Measurements from ENCODE around the gene SLC29A1.

The SLC29A1 gene

DNA sequence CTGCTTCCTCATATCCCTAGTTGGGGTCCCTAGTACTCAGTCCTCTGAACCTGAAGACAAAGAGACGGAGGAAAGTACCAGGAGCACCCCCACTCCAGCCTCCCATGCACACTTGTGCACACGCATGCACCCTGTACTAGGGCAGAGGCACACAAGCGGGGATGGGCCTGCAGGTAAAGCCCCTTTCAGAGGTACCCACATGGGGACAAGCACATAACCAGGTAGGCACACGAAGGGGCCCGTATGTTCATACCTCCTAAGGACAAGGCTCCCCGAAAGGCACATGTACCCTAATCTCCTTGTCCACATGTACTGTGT lies 48.0 kb downstream of the SLC29A1 start:
- Mint-ChIP-seq H3K9me3 (no peaks in the 10 kb centered on the region), H3K27ac (no peak overlapping the region), H3K4me3 (peak overlapping the region; percentile 81 to 82 (median 82)), H3K36me3 (ENCODE audit: low read depth) (no peaks in the 10 kb centered on the region), H3K4me1 (peaks cover 4% of the 10 kb centered on the region), H3K27me3 (ENCODE audit: low read depth) (peaks cover 57% of the 10 kb centered on the region)
- TF ChIP-seq CTCF (IDR thresholded peaks at IDR 0.05; ENCODE audit: unreplicated experiment in 3 of 3): no peak

- TF ChIP-seq CTCF (IDR thresholded peaks at IDR 0.05; ENCODE audit: unreplicated experiment in 3 of 3): no peak
- H3K4me3 Mint-ChIP-seq: peak overlapping the region; percentile 81 to 82 (median 82)
- H3K27me3 Mint-ChIP-seq (ENCODE audit: low read depth): peaks cover 57% of the 10 kb centered on the region
- H3K27ac Mint-ChIP-seq: no peak overlapping the region
- peaks cover 4% of the 10 kb centered on the region for H3K4me1 Mint-ChIP-seq
- H3K9me3 Mint-ChIP-seq: no peaks in the 10 kb centered on the region
- no peaks in the 10 kb centered on the region for H3K36me3 Mint-ChIP-seq (ENCODE audit: low read depth)
Observed at GRCh38 chr6:44271914-44272313, 48.5 kb downstream of the SLC29A1 start.

DNA sequence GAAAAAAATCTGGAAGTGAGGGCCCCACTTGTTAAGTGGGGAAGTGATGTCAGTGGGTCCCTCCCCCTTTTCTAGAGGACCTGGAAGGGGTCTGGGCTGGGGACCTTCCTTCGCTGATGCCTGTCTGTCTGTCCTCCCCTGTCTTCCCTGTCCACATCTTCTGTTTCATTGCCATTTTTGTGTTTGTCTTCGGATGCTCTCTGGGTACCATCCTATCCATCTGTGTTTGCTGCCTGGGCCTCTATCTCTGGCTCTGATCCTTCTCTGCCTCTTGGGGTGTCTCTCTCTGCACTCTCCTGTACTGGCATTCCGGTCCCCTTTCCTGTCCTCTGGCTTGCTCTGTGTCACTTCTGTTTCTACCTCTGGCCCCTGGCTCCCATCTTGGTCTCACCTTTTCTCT lies 49.1 kb downstream of the SLC29A1 start:
- Mint-ChIP-seq H3K4me1 (peaks cover 4% of the 10 kb centered on the region), H3K9me3 (no peaks in the 10 kb centered on the region), H3K27me3 (ENCODE audit: low read depth) (peaks cover 57% of the 10 kb centered on the region), H3K36me3 (ENCODE audit: low read depth) (no peaks in the 10 kb centered on the region), H3K27ac (no peak overlapping the region), H3K4me3 (peak overlapping the region; percentile 60 to 74 (median 66))
- no peak for TF ChIP-seq CTCF (IDR thresholded peaks at IDR 0.05; ENCODE audit: unreplicated experiment in 3 of 3)

- Mint-ChIP-seq H3K4me3 (peak overlapping the region; percentile 60 to 74 (median 66)), H3K9me3 (no peaks in the 10 kb centered on the region), H3K27me3 (ENCODE audit: low read depth) (peaks cover 56% of the 10 kb centered on the region), H3K36me3 (ENCODE audit: low read depth) (no peaks in the 10 kb centered on the region), H3K4me1 (no peaks in the 10 kb centered on the region), H3K27ac (no peak overlapping the region)
- TF ChIP-seq CTCF (IDR thresholded peaks at IDR 0.05; ENCODE audit: unreplicated experiment in 3 of 3): no peak
Observed at GRCh38 chr6:44272999-44273566, 49.7 kb downstream of the SLC29A1 start.

DNA sequence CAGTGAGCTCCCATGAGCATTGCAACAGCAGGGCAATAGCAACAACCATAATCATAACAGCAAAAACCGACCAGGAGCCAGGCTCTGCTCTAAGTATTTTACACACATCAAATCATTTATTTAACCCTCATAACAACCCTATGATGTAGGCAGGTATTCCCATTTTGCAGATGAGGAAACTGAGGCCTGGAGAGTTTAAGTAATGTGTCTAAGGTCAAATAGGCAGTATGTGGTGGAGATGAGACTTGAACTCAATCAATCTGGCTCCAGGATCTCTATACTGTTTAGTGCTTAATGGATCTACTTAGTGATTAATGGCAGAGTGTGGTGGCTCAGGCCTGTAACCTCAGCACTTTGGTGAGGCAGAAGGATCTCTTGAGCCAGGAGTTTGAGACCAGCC lies 50.2 kb downstream of the SLC29A1 start:
- TF ChIP-seq CTCF (IDR thresholded peaks at IDR 0.05; ENCODE audit: unreplicated experiment in 3 of 3): no peak
- Mint-ChIP-seq H3K9me3 (no peaks in the 10 kb centered on the region), H3K27me3 (ENCODE audit: low read depth) (peaks cover 54% of the 10 kb centered on the region), H3K4me3 (no peak overlapping the region), H3K36me3 (ENCODE audit: low read depth) (no peaks in the 10 kb centered on the region), H3K4me1 (no peaks in the 10 kb centered on the region), H3K27ac (no peak overlapping the region)

GRCh38 chr6:44275271-44275748 lies 51.9 kb downstream of the SLC29A1 start:
- TF ChIP-seq CTCF (IDR thresholded peaks at IDR 0.05; ENCODE audit: unreplicated experiment in 3 of 3): no peak
- Mint-ChIP-seq H3K9me3 (no peaks in the 10 kb centered on the region), H3K36me3 (ENCODE audit: low read depth) (no peaks in the 10 kb centered on the region), H3K27me3 (ENCODE audit: low read depth) (peaks cover 55% of the 10 kb centered on the region), H3K4me3 (no peak overlapping the region), H3K4me1 (no peaks in the 10 kb centered on the region), H3K27ac (no peak overlapping the region)

Measured in nephron (organoid).